ENCODE results near the gene ZNF534. TPM values are rescaled to one million over a fixed set of nuclear protein-coding genes. Genes with fewer than 3 reads are reported as not detected.
"Not testable (repeated sequence)": the region's sequence is repeated elsewhere in the genome, so short reads cannot be mapped to it uniquely, and the experiment has no call there.

Gene ZNF534
- total and polyA plus RNA-seq, 2 experiments from 2014 or later, result 1.5 to 1.6 TPM

GRCh38 chr19:52492201-52492993 is 63.4 kb downstream of the ZNF534 start:
- no peak for TF ChIP-seq CTCF (IDR thresholded peaks at IDR 0.05; ENCODE audit: low read depth, low read length)
- H3K4me3 ChIP-seq, result peak overlapping the region; percentile 31

GRCh38 chr19:52492994-52493470 is 64.1 kb downstream of the ZNF534 start:
- H3K4me3 ChIP-seq, result peak overlapping the region; percentile 31
- no peaks in the 10 kb centered on the region for H3K9me3 ChIP-seq (ENCODE audit: low read depth)
- H3K4me1 ChIP-seq (ENCODE audit: low read depth), result no peaks in the 10 kb centered on the region
- no peaks in the 10 kb centered on the region for H3K36me3 ChIP-seq
- H3K27me3 ChIP-seq, result no peaks in the 10 kb centered on the region
- TF ChIP-seq CTCF (IDR thresholded peaks at IDR 0.05; ENCODE audit: low read depth, low read length), result no peak
- peak in 1 of 2 donors; percentile 68 for DNase-seq (ENCODE audit: low read depth in 1 of 2, low spot score in 1 of 2)
- H3K27ac ChIP-seq, result peak overlapping the region; percentile 67

More at GRCh38 chr19:52492201-52492993, 63.4 kb downstream of the ZNF534 start:
- H3K9me3 ChIP-seq (ENCODE audit: low read depth), result no peaks in the 10 kb centered on the region
- no peaks in the 10 kb centered on the region for H3K4me1 ChIP-seq (ENCODE audit: low read depth)
- peak in 1 of 2 donors; percentile 82 for DNase-seq (ENCODE audit: low read depth in 1 of 2, low spot score in 1 of 2)
- peak overlapping the region; percentile 67 for H3K27ac ChIP-seq
- H3K27me3 ChIP-seq, result no peaks in the 10 kb centered on the region
- H3K36me3 ChIP-seq, result no peaks in the 10 kb centered on the region

- DNase-seq (ENCODE audit: low read depth in 1 of 2, low spot score in 1 of 2), result no peak
- Histone ChIP-seq H3K36me3 (no peaks in the 10 kb centered on the region), H3K4me1 (ENCODE audit: low read depth) (no peaks in the 10 kb centered on the region), H3K4me3 (no peak overlapping the region), H3K27me3 (no peaks in the 10 kb centered on the region), H3K27ac (no peak overlapping the region), H3K9me3 (ENCODE audit: low read depth) (no peaks in the 10 kb centered on the region)
- TF ChIP-seq CTCF (IDR thresholded peaks at IDR 0.05; ENCODE audit: low read depth, low read length), result no peak
Observed at GRCh38 chr19:52494518-52494917, 65.6 kb downstream of the ZNF534 start.

- Histone ChIP-seq H3K36me3 (no peaks in the 10 kb centered on the region), H3K27ac (no peak overlapping the region), H3K4me3 (no peak overlapping the region), H3K27me3 (no peaks in the 10 kb centered on the region), H3K4me1 (ENCODE audit: low read depth) (no peaks in the 10 kb centered on the region), H3K9me3 (ENCODE audit: low read depth) (no peaks in the 10 kb centered on the region)
- DNase-seq (ENCODE audit: low read depth in 1 of 2, low spot score in 1 of 2), result no peak
- no peak for TF ChIP-seq CTCF (IDR thresholded peaks at IDR 0.05; ENCODE audit: low read depth, low read length)
Observed at GRCh38 chr19:52498571-52498970, 69.6 kb downstream of the ZNF534 start.

- H3K9me3 ChIP-seq (ENCODE audit: low read depth), result not testable (repeated sequence)
Observed at GRCh38 chr19:52500474-52500873, 71.5 kb downstream of the ZNF534 start.

GRCh38 chr19:52500991-52501390 is 72.0 kb downstream of the ZNF534 start:
- not testable (repeated sequence) for H3K4me3 ChIP-seq; H3K27ac ChIP-seq; H3K27me3 ChIP-seq; H3K4me1 ChIP-seq (ENCODE audit: low read depth); H3K36me3 ChIP-seq; H3K9me3 ChIP-seq (ENCODE audit: low read depth); DNase-seq (ENCODE audit: low read depth in 1 of 2, low spot score in 1 of 2)

More at GRCh38 chr19:52500474-52500873, 71.5 kb downstream of the ZNF534 start:
- H3K36me3 ChIP-seq; H3K27me3 ChIP-seq; H3K4me3 ChIP-seq; DNase-seq (ENCODE audit: low read depth in 1 of 2, low spot score in 1 of 2); H3K4me1 ChIP-seq (ENCODE audit: low read depth); H3K27ac ChIP-seq: not testable (repeated sequence)

Other genes with a start within 250 kb of the ZNF534 start
- 641 and 821 TPM in 2 replicates for gene PPP2R1A, start 239.1 kb upstream of the ZNF534 start, total RNA-seq
- gene PPP2R1A, start 239.1 kb upstream of the ZNF534 start, polyA plus RNA-seq, result 724 and 813 TPM in 2 replicates
- 8.4 and 10.9 TPM in 2 replicates for gene ZNF766, start 159.6 kb upstream of the ZNF534 start, total RNA-seq
- gene ZNF766, start 159.6 kb upstream of the ZNF534 start, polyA plus RNA-seq, result 26.5 and 27.9 TPM in 2 replicates
- gene ZNF480, start 132.0 kb upstream of the ZNF534 start, total RNA-seq, result 13.6 and 19.0 TPM in 2 replicates
- gene ZNF480, start 132.0 kb upstream of the ZNF534 start, polyA plus RNA-seq, result 20.6 and 24.7 TPM in 2 replicates
- gene ZNF610, start 92.9 kb upstream of the ZNF534 start, total RNA-seq, result 11.5 and 14.3 TPM in 2 replicates
- gene ZNF610, start 92.9 kb upstream of the ZNF534 start, polyA plus RNA-seq, result 15.7 and 23.7 TPM in 2 replicates
- 20.9 and 25.3 TPM in 2 replicates for gene ZNF880, start 59.2 kb upstream of the ZNF534 start, total RNA-seq
- 19.5 and 24.7 TPM in 2 replicates for gene ZNF880, start 59.2 kb upstream of the ZNF534 start, polyA plus RNA-seq
- gene ZNF528, start 31.3 kb upstream of the ZNF534 start, total RNA-seq, result 31.5 and 41.9 TPM in 2 replicates
- gene ZNF528, start 31.3 kb upstream of the ZNF534 start, polyA plus RNA-seq, result 15.8 and 25.0 TPM in 2 replicates
- 3.4 and 3.8 TPM in 2 replicates for gene ZNF578, start 24.4 kb downstream of the ZNF534 start, total RNA-seq
- 2.6 and 3.1 TPM in 2 replicates for gene ZNF578, start 24.4 kb downstream of the ZNF534 start, polyA plus RNA-seq
- 19.0 and 22.9 TPM in 2 replicates for gene ZNF808, start 98.5 kb downstream of the ZNF534 start, total RNA-seq
- 6.2 and 11.3 TPM in 2 replicates for gene ZNF808, start 98.5 kb downstream of the ZNF534 start, polyA plus RNA-seq
- 6.3 and 13.5 TPM in 2 replicates for gene ZNF701, start 141.1 kb downstream of the ZNF534 start, total RNA-seq
- 10.8 and 11.0 TPM in 2 replicates for gene ZNF701, start 141.1 kb downstream of the ZNF534 start, polyA plus RNA-seq
- gene ZNF83, start 209.2 kb downstream of the ZNF534 start, total RNA-seq, result 49.2 and 134 TPM in 2 replicates
- gene ZNF83, start 209.2 kb downstream of the ZNF534 start, polyA plus RNA-seq, result 33.1 and 67.4 TPM in 2 replicates

Data from cardiac muscle cell (in vitro differentiated cells and primary cell).